Neural cell (in vitro differentiated cells): ENCODE results near the gene TGM5. TPM values are rescaled to one million over a fixed set of nuclear protein-coding genes. Genes with fewer than 3 reads are reported as not detected.

Experiments
- H2AFZ ChIP-seq: fragments of 200-600, 300-800 bp; sonication (generic), shearing (Covaris generic); 2 replicates; pipeline ENCODE4 v1.6.0; 2014; ENCODE audit warnings: low read depth, mild to moderate bottlenecking, antibody characterized with exemption, low read length, moderate library complexity
- H3F3A ChIP-seq: fragments of 200-600 bp; shearing (Covaris generic); 2 replicates; pipeline ENCODE4 v1.6.1; 2016; ENCODE audit warnings: mild to moderate bottlenecking, moderate library complexity, mixed read lengths, antibody characterized with exemption, low read length; ENCODE audit not compliant: insufficient read depth, poor library complexity, severe bottlenecking
- H3K27ac ChIP-seq: fragments of 200-600, 300-800 bp; sonication (generic), shearing (Covaris generic); 2 replicates; pipeline ENCODE4 v1.5.1; 2014; ENCODE audit warnings: mild to moderate bottlenecking, low read length, moderate library complexity
- H3K27me3 ChIP-seq: fragments of 300-800, 200-600 bp; sonication (generic), shearing (Covaris generic); 2 replicates; pipeline ENCODE4 v1.6.0; 2014; ENCODE audit warnings: mild to moderate bottlenecking, low read depth, low read length, moderate library complexity; ENCODE audit not compliant: insufficient read depth
- H3K36me3 ChIP-seq: fragments of 300-800, 200-600 bp; sonication (generic), shearing (Covaris generic); 2 replicates; pipeline ENCODE4 v1.5.1; 2014; ENCODE audit warnings: mild to moderate bottlenecking, antibody characterized with exemption, low read length, moderate library complexity; ENCODE audit not compliant: insufficient read depth
- H3K4me2 ChIP-seq: fragments of 300-800, 200-600 bp; sonication (generic), shearing (Covaris generic); 2 replicates; pipeline ENCODE4 v1.6.0; 2014; ENCODE audit warnings: mild to moderate bottlenecking, low read length
- H3K4me3 ChIP-seq: fragments of 300-800, 200-600 bp; sonication (generic), shearing (Covaris generic); 2 replicates; pipeline ENCODE4 v1.5.1; 2014; ENCODE audit warnings: mild to moderate bottlenecking, low read length, moderate library complexity
- H3K79me2 ChIP-seq: fragments of 200-600 bp; shearing (Covaris generic); replicated peaks from 2 replicates; pipeline ENCODE4 v1.6.0; 2014; ENCODE audit warnings: mild to moderate bottlenecking, low read length, moderate library complexity; ENCODE audit not compliant: insufficient read depth
- H3K9ac ChIP-seq: fragments of 300-800, 200-600 bp; sonication (generic), shearing (Covaris generic); 2 replicates; pipeline ENCODE4 v1.6.1; 2016; ENCODE audit warnings: mild to moderate bottlenecking, low read length, mixed read lengths
- H3K9me2 ChIP-seq: fragments of 200-600 bp; shearing (Covaris generic); 2 replicates; pipeline ENCODE4 v1.6.1; 2016; ENCODE audit warnings: mild to moderate bottlenecking, low read length, mixed read lengths; ENCODE audit not compliant: insufficient read depth
- H3K9me3 ChIP-seq: fragments of 200-600, 300-800 bp; sonication (generic), shearing (Covaris generic); 2 replicates; pipeline ENCODE4 v1.6.1; 2016; ENCODE audit warnings: mild to moderate bottlenecking, mixed run types, low read length, moderate library complexity, mixed read lengths
- H4K20me1 ChIP-seq: fragments of 200-600 bp; shearing (Covaris generic); 2 replicates; pipeline ENCODE4 v1.6.1; 2016; ENCODE audit warnings: mild to moderate bottlenecking, mixed run types; ENCODE audit not compliant: insufficient read depth
- EP300 ChIP-seq: fragments of 450-650 bp; conservative IDR thresholded peaks from 2 replicates; pipeline ENCODE4 v1.6.1; 2014; ENCODE audit warnings: antibody characterized with exemption, mild to moderate bottlenecking, moderate library complexity; ENCODE audit not compliant: poor library complexity, severe bottlenecking
- EZH2 ChIP-seq: fragments of 200-600, 300-800 bp; shearing (Covaris generic), sonication (generic); IDR thresholded peaks from 2 replicates; pipeline ENCODE4 v1.6.1; 2014; ENCODE audit warnings: antibody characterized with exemption, low read length, borderline replicate concordance, mild to moderate bottlenecking; ENCODE audit not compliant: insufficient read depth, poor library complexity, severe bottlenecking
- MXI1 ChIP-seq: fragments of 450-650 bp; conservative IDR thresholded peaks from 2 replicates; pipeline ENCODE4 v1.6.1; 2014; ENCODE audit warnings: antibody characterized with exemption, mild to moderate bottlenecking; ENCODE audit not compliant: poor library complexity, severe bottlenecking
- POLR2AphosphoS5 ChIP-seq: IDR thresholded peaks from 2 replicates; pipeline ENCODE4 v1.6.1; 2012
- RAD21 ChIP-seq: fragments of 450-650 bp; conservative IDR thresholded peaks from 2 replicates; pipeline ENCODE4 v1.6.1; 2014; ENCODE audit warnings: antibody characterized with exemption, mild to moderate bottlenecking, moderate library complexity
- REST ChIP-seq: IDR thresholded peaks from 2 replicates; pipeline ENCODE4 v1.6.1; 2012; ENCODE audit warnings: borderline replicate concordance
- SMC3 ChIP-seq: fragments of 450-650 bp; conservative IDR thresholded peaks from 2 replicates; pipeline ENCODE4 v1.6.1; 2014; ENCODE audit warnings: antibody characterized with exemption, mild to moderate bottlenecking, moderate library complexity; ENCODE audit not compliant: poor library complexity
- TAF1 ChIP-seq: IDR thresholded peaks from 2 replicates; pipeline ENCODE4 v1.6.1; 2012; ENCODE audit warnings: low read depth
- polyA plus RNA-seq: library from polyadenylated mRNA; depleted of rRNA; stranded (reverse); fragments of >200 nt; gene quantifications from 2 replicates; pipeline ENCODE4 v1.2.3, GENCODE V29; 2014

The TGM5 gene
- polyA plus RNA-seq, 1 donor from 2014 or later: not detected

GRCh38 chr15:43279496-43279895, 12.8 kb upstream of the TGM5 start:
- no peaks in the 10 kb centered on the region for H4K20me1 ChIP-seq
- no peak overlapping the region for H3K27ac ChIP-seq
- H3K79me2 ChIP-seq: no peaks in the 10 kb centered on the region
- H3F3A ChIP-seq: no peaks in the 10 kb centered on the region
- H2AFZ ChIP-seq: no peak overlapping the region
- no peaks in the 10 kb centered on the region for H3K9me2 ChIP-seq
- no peak overlapping the region for H3K9ac ChIP-seq
- no peak overlapping the region for H3K4me3 ChIP-seq
- TF ChIP-seq REST (no peak), RAD21 (no peak), EP300 (no peak), MXI1 (no peak), POLR2AphosphoS5 (no peak), SMC3 (no peak)
- H3K9me3 ChIP-seq: no peaks in the 10 kb centered on the region
- no peak overlapping the region for H3K4me2 ChIP-seq
- H3K36me3 ChIP-seq: no peaks in the 10 kb centered on the region
- H3K27me3 ChIP-seq: no peaks in the 10 kb centered on the region

GRCh38 chr15:43278869-43279268, 12.1 kb upstream of the TGM5 start:
- no peak overlapping the region for H3K4me2 ChIP-seq
- H3K9ac ChIP-seq: no peak overlapping the region
- no peaks in the 10 kb centered on the region for H3K9me2 ChIP-seq
- no peaks in the 10 kb centered on the region for H3K36me3 ChIP-seq
- H2AFZ ChIP-seq: no peak overlapping the region
- H3K9me3 ChIP-seq: no peaks in the 10 kb centered on the region
- H3F3A ChIP-seq: no peaks in the 10 kb centered on the region
- no peaks in the 10 kb centered on the region for H3K79me2 ChIP-seq
- no peaks in the 10 kb centered on the region for H3K27me3 ChIP-seq
- no peak overlapping the region for H3K27ac ChIP-seq
- no peaks in the 10 kb centered on the region for H4K20me1 ChIP-seq
- TF ChIP-seq MXI1 (no peak), POLR2AphosphoS5 (no peak), TAF1 (no peak), SMC3 (no peak), EP300 (no peak), RAD21 (no peak), EZH2 (no peak)
- H3K4me3 ChIP-seq: no peak overlapping the region

- Histone ChIP-seq H3K36me3 (no peaks in the 10 kb centered on the region), H3K9me2 (no peaks in the 10 kb centered on the region), H3K27me3 (no peaks in the 10 kb centered on the region), H2AFZ (no peak overlapping the region), H3K9me3 (no peaks in the 10 kb centered on the region), H3F3A (no peaks in the 10 kb centered on the region), H3K4me3 (no peak overlapping the region), H3K9ac (no peak overlapping the region), H3K79me2 (no peaks in the 10 kb centered on the region), H3K4me2 (no peak overlapping the region), H3K27ac (no peak overlapping the region), H4K20me1 (no peaks in the 10 kb centered on the region)
- TF ChIP-seq TAF1 (no peak), EZH2 (no peak), REST (no peak)
These were observed 11.2 kb upstream of the TGM5 start for GRCh38 chr15:43277901-43278300.
